ENCODE data around the gene TWF1.

DNA sequence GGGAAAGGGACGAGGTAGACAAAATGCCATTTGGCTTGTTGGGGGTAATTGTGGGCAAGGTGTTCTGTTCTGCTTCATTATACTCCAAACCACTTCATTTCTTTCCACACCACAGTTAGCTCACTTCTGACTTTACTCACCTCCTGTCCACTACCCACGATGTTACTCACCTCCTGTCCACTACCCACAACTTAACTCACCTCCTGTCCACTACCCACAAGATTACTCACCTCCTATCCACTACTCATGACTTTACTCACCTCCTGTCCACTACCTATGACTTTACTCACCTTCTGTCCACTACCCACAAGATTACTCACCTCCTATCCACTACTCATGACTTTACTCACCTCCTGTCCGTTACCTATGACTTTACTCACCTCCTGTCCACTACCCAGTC lies 10.1 kb upstream of the TWF1 start:
- TF ChIP-seq, protein P1, sequence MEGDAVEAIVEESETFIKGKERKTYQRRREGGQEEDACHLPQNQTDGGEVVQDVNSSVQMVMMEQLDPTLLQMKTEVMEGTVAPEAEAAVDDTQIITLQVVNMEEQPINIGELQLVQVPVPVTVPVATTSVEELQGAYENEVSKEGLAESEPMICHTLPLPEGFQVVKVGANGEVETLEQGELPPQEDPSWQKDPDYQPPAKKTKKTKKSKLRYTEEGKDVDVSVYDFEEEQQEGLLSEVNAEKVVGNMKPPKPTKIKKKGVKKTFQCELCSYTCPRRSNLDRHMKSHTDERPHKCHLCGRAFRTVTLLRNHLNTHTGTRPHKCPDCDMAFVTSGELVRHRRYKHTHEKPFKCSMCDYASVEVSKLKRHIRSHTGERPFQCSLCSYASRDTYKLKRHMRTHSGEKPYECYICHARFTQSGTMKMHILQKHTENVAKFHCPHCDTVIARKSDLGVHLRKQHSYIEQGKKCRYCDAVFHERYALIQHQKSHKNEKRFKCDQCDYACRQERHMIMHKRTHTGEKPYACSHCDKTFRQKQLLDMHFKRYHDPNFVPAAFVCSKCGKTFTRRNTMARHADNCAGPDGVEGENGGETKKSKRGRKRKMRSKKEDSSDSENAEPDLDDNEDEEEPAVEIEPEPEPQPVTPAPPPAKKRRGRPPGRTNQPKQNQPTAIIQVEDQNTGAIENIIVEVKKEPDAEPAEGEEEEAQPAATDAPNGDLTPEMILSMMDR (IDR thresholded peaks at IDR 0.05; ENCODE audit: control extremely low read depth in 1 of 3, insufficient read depth in 1 of 3, low read depth in 1 of 3, low read length in 3 of 3) = no peak
- TF ChIP-seq BACH1 (IDR thresholded peaks at IDR 0.05; ENCODE audit: low read length) (no peak), CHD2 (IDR thresholded peaks at IDR 0.05; ENCODE audit: low read length) (no peak), EZH2 (IDR thresholded peaks at IDR 0.05; ENCODE audit: low read depth, low read length, severe bottlenecking) (no peak), CBX5 (IDR thresholded peaks at IDR 0.05; ENCODE audit: low read depth, low read length) (no peak), POLR2A (IDR thresholded peaks at IDR 0.05; ENCODE audit: control extremely low read depth in 1 of 2, low read depth in 2 of 2, low read length in 2 of 2) (no peak), MAFK (IDR thresholded peaks at IDR 0.05; ENCODE audit: low read depth, low read length) (no peak)

All from H1 (cell line).